HG03135 (cell line): ENCODE measurements around the gene PLA2G2C.

Experiments used
- ATAC-seq: cut with Tn5 transposase; IDR thresholded peaks from one replicate; pipeline ENCODE4 v1.9.1; 2021; ENCODE audit warnings: mild to moderate bottlenecking, moderate library complexity; ENCODE audit not compliant: unreplicated experiment

Gene PLA2G2C

DNA sequence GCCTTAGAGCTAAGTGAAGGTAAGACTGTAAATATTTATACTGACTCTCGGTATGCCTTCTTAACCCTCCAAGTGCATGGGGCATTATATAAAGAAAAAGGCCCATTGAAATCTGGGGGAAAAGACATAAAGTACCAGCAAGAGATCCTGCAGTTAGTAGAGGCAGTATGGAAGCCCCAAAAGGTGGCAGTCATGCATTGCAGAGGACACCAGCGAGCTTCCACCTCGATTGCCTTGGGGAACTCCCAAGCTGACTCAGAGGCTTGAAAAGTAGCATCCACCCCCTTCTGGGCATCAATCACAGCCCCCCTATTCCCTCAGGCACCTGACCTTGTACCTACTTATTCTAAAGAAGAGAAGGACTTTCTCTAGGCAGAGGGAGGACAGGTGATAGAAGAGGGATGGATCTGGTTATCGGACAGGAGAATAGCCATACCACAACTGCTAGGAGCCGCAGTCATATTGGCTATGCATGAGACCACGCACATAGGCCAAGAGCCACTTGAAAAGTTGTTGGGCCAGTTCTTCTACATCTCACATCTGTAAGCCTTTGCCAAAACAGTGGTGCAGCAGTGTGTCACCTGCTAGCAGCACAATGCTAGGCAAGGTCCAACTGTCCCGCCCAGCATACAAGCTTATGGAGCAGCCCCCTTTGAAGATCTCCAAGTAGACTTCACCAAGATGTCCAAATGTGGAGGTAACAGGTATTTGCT lies 27.8 kb downstream of the PLA2G2C start:
- no peak for ATAC-seq

DNA sequence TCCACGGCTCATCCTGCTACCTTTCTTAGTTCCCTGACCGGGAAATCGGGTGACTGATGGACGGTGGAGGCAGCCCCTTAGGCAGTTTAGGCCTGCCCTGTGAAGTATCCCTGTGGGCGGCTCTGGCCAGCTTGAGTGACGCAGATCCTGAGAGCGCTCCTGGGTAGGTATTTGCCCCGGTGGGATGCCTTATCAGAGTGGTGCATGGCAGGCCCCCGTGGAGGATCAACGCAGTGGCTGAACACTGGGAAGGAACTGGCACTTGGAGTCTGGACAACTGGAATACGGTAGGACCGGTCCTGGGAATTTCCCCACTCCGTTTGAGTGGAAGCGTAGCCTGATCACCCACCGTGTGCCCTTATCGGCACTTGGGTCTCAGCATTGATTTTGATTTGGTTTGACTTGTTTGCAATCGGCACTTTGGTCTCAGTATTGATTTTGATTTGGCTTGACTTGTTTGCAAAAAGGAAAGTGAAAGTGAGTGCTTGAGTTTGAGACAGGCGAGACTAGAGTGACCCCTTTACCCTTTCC lies 32.0 kb downstream of the PLA2G2C start:
- ATAC-seq = no peak

DNA sequence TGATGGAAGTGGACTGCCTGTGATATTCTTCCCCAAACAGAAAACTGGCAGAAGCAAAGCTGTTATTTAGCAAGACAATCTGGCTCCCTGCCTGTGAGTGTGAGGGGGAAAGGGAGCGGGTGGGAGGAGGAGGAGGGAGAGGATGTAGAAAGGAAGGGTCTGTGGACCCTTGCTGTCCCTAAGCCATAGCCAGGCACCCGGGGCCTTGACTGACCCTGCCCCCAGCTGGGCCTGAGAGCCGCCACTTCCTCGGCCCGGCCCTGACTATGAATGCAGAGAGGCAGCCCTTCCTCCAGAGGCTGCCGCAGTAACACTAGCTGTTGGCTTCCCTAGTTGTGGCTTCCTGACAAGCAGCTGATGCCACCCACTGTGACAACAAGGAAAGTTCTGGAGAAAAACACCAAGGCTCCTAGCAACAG lies 33.3 kb downstream of the PLA2G2C start:
- ATAC-seq = no peak

DNA sequence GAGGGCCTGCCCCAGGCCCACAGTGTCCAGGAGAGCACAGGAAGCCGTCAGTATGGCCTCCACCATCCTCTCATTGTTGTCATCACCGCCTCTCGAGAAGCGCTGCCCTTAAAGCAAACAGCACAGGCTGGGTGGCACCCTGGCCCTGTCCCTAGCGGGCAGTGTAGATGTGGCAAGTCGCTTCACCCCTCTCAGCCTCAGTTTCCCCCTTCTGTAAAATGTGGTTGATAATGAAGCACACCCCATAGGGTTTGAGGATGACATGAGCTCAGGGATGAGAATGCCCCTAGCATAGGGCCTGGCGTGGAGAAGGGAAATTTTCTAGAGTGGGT lies 33.8 kb downstream of the PLA2G2C start:
- no peak for ATAC-seq

DNA sequence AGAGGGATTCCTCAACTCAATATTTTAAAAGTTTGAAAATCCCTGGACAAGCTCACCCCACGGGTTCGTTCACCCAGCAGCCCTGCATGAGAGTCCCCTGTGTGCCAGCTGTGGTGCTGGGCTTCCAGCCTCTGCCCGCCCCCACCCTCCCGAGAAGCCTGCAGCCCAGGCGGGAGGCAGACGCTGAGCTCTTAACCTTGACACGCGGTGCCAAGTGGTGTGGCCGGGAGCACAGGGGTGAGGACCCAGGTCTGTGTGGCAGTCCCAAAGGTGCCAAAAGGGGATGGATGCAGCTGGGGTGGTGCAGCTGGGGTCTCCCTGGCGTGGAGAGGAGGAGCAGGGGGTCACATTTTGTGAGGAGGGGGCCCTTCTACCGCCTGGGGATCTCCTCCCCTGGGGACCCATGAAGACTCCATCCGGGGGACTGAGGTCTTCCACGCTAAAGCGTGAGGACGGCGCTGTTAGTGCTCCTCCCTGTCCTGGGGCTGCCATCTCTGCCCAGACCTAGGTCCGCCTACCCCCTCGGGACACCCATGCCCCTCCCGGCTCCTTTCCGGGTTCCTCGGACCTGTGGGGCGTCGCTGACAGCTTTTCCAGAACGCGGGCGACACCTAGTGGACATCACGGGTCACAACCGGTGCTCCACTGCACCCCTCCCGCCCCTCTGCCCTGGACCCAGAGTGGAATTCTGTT lies 34.3 kb downstream of the PLA2G2C start:
- peak; percentile 61 for ATAC-seq

DNA sequence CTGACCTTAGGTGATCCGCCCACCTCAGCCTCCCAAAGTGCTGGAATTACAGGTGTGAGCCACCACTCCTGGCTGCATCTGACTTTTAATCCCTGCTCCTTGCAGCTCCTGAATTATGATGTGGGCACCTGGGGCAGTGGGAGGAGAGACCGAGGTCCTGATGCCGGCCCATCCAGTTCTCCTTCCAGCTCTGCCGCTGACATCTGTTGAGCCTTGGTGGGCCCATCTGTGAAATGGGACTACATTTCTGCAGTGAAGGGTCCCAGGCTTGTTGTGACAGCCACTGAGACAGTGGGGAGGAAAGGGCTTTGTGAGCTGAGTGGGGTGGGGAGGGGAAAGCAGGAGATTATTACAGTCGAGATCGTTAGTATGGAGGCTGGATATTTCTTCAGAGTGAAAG lies 35.3 kb downstream of the PLA2G2C start:
- no peak for ATAC-seq

DNA sequence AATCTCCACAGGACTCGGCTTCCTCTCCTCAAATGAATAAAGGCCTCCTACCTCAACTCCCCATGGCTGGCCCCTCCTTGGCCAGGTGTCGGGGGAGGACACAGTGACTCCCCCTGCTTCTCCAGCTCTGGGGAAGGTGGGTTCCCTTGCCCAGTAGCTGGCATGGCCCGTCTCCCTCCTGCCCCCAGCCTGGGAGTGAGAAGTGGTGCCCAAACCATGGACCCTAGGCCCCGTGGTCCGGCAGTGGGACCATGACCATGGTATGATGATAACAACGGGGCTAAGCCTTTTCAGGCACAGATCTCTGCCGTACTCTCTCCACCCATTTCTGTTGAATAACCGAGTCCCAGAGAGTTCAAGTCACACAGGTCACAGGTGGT lies 36.0 kb downstream of the PLA2G2C start:
- no peak for ATAC-seq

DNA sequence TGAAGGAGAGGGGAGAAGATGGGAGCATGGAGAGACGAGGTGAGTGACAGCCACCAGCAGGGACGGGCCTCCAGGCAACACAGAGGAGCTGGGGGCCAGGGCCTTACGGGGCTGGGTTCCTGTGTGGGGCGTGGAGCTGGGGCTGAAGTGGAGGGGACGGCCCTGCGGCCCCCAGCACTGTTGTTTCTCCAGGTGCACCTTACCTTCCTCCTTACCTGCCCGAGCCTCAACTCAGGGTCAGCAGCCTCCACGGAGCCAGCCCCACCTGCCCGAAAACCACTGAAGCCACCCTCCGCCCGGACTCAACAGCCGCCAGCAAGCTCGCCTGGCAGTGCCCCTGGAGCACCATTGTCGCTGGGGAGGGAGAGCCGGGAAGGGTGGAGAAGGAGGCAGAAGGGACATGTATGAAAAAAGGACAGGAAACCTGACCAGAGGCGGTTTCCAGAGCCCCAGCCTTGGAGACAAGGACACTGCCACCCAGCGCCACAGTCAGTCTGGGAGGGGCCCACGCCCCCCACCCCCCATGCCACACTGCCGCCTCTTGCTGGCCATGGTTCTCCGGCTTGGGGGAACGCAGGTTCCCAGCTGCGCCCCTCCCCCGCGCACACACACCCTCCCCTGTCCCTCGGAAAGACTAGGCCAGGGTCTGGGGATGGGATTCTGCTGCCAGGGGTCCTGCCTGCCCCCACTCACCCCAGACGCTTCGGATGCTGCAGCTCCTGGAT lies 36.6 kb downstream of the PLA2G2C start:
- no peak for ATAC-seq

DNA sequence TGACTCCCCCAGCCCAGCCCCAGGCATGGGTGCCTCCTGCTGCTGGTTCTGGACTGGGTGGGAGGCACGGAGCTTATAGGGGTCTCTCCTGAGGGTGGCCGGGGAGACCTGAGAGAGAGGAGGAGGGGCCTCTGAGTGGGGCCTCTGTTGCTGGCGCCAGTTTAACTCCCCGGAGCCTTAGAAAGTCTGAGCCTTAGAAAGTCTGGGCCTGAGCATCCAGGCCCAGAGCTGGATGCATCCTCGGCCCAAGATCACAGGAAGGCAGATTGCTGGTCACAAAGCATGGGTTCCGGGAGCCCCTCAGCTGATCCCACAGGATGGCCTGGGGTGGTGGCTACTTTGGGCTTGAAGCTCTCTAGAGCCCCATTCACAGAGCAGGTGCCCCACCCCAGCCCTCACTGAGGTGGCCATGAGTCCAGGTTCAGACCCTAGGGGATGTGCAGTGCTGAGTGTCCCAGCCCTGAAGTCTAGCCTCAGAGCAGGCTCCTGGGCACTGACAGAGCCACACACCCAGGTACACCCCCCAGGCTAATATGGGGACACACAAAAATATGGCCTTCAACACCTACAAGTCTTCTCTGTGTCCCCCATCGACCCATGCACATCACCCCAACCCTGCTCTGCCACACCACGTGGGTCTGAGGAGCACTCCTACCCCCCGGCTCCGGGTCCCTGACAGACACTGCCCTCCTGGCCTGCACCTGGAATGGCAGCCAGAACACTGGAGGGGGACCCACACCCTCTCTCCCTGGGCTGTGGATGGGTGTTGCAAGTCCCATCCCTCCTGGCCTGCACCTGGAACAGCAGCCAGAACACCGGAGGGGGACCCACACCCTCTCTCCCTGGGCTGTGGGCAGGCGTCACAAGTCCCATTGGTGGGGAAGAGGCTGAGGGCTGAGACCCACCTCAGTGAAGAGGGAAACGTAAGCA lies 37.5 kb downstream of the PLA2G2C start:
- ATAC-seq = no peak

DNA sequence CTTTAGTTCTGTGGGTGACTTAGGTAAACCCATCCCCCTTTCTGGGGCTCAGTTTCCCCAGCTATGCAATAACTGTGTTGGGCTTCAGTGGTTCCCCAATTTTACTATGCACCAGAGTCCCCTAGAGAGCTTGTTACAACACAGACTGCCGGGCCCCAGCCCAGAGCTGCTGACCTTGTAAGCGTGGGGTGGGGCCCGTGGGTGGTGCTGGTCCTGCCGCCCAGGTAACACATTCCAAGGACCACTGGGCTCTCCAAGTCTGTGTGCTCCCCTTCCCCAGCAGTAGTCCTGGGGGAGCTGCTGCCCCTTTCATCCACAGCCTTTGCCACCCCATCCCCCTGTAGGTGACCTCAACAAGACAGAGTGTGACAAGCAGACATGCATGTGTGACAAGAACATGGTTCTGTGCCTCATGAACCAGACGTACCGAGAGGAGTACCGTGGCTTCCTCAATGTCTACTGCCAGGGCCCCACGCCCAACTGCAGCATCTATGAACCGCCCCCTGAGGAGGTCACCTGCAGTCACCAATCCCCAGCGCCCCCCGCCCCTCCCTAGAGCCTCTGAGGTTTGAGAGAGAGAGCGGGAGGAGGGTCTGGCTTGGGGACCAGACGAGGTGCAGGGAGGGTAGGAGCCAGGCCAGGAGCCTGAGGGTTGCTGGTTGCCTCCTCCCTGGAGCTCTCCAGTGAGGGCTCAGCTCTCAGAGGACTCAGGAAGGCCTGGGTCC lies 38.3 kb downstream of the PLA2G2C start:
- no peak for ATAC-seq

DNA sequence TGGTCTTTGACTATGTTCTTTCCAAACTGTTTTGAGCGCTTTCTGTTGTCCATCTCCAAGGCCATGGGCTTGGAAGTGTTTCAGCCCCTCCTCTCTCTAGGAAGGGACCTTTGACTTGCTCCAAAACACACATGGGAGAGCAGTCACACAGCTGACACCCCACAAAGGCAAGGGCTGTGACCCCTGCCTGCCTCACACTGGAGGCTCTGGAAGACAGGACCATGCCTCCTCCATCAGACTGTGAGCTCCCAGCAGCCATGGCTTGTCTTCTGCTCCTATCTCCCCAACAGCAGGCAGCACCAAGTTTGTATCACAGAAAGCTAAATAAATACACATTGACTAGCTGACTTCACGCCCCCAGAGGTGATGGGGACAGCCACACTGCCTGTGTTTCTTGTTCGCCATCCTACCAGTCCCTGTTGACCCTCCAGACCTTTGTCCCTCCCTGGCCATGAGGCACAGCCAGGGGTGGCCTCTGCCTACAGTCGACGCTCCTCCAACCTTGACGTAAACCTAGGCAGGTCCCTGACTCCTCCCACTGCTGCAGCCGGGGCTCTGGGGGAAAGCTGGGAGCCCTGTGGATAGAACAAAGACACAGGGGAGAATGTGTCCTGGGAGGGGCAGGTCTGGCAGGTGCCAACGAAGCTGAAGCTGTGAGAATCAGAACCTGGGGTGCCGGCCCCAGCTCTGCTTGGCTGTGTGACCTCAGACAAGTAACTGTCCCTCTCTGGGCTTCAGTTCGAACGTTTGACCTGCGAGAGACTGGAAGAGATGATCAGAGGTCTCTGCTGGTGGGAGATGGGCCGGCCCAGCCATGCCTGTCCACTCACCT lies 42.4 kb downstream of the PLA2G2C start:
- ATAC-seq = no peak

DNA sequence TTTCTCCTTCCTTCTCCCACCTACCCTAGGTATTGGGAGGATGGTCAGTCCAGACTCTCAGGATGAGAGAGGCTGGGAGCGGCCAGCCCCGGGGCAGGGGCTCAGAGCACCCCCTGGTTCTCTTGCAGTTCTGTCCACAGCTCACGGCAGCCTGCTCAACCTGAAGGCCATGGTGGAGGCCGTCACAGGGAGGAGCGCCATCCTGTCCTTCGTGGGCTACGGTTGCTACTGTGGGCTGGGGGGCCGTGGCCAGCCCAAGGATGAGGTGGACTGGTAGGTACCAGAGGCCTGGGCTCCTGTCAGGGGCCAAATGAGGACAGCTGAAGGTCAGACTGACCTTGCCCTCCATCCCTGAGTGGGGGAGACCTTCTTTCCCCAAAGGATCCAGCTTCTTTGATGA lies 43.0 kb downstream of the PLA2G2C start:
- ATAC-seq = no peak

DNA sequence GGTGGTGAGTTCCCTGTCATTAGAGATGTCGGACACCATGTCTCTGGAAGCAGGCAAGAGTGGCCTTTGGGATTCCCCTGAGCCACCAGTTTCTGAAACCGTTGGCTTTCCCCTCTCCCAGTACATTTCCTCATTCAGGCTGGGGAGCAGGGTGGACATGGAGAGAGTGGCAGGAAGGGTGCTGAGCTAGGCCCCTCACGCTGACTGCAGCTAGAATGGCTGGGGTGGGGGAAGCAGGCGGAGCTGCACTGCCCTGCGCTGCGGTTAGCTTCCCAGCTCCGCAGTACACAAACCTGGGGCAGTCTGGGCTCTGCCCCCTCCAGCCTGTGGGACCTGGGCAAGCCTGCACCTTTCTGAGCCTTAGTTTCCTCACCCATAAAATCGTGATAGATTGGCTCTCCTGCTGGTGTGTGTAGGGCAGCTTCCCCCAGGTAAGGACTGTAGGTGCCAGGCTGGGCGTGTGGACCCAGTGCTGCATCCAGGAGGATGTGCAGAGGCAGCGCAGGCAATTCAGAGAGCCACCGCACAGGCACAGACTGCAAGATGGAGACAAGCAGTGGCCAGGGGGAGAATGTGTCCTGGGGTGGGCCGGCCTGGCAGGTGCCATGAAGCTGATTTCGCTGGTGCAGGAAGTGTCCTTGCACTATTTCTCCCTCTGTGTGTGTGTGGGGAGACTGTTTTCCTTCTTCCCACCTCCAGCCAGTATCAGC lies 44.2 kb downstream of the PLA2G2C start:
- no peak for ATAC-seq

DNA sequence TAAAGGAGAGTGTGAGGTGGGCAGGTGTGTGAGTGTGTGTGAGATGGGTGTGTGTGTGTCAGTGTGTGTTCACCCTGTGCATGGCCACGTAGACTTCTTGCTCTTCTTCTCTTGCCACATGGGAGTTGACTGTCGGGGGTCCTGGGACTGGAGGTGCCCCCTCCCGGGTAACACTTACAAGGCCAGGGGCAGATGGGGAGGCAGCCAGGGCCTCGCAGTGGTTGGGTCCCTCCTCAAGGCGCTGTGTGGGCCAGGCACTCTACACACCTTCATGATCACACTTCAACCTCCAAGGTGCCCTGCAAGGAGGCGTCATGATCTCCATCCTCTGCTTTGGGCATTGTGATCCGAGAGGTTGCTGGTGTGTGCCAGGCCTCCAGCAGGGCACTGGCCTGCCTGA lies 44.9 kb downstream of the PLA2G2C start:
- ATAC-seq = no peak

DNA sequence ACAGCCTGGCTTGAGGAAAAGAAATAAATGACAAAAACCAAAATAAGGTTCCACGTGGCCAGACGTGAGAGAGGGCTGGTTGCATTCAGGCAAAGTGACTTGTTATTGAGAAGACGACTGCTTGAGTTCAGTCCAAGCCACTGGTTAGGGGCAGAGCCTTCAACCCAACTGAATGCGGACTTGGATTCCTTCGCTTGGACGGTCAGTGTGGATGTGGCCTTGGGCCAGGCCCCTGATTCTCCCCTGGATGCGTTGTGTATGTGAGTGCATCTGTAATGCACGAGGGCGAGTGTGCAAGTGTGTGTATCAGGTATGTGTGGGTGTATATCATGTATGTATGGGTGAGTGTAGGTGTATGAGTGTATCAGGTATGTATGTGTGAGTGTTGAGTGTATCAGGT lies 45.3 kb downstream of the PLA2G2C start:
- ATAC-seq = no peak

DNA sequence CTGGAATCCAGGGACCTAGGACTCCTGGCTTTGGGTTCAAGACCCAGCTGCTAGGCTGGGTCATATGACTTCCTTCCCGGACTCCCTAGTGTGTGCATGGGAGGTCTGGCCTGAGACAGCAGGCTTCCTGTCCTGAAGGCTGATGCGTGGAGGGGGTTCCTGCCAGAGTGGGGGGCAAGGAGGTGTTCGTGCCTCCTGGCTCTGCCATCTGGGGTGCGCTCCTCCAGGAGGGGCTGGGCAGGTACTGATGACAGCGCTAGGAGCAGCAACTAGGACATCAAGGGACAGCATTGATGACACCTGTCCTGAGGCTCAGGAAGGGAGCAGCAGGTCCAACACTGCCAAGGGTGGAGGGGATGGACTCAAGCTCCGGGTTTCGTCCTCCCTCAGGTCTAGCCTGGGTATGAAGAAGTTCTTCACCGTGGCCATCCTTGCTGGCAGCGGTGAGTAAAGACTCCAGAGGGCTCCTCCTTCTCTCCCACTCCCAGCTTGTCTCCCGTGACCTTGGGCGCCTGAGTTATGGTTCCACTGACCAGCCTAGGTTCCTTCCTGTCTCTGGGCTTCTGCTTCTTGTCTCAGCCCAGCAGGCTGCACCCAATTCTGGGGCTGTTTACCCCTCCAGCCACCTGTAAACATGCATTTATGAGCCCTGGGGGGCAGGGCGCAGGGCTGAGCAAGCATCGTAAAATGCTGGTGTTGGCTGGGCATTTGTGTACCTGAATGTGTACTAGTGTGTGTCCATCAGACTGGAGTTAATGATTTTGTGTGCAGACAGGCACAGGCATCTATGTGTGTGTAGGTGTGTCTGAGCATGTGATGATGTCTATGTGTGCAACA lies 46.3 kb downstream of the PLA2G2C start:
- no peak for ATAC-seq

DNA sequence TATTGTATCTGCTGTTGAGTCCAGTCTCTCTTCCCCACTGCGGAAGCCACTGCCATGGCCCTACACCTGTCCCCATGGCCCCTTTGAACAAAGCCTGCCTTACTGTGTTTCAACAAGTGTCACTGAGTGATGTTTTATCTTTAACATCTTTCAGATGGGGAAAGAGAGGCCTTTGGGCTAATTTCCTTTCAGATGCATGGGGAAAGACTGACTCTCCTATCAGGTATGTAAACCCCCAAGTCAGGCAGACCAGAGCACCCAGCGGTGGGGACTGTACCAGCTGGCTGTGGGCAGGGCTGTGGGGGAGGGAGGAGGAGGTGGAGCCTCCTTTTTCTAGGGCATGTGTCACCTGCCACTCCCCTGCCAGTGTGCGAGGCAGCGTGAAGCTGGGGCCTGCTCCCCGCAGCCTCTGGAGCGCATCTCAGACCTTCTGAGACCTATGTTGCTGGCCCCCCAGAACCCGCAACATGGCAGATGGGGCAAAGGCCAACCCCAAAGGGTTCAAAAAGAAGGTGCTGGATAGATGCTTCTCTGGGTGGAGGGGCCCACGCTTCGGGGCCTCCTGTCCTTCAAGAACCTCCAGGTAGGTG lies 47.3 kb downstream of the PLA2G2C start, which contains the start of gene PLA2G2F:
PLA2G2F (plus strand) TSS at position 363 of the 590 bp plus-strand sequence; CDS start at position 468, 105 bp downstream.
- no peak for ATAC-seq
